ENCODE results near the gene CENPP.

DNA sequence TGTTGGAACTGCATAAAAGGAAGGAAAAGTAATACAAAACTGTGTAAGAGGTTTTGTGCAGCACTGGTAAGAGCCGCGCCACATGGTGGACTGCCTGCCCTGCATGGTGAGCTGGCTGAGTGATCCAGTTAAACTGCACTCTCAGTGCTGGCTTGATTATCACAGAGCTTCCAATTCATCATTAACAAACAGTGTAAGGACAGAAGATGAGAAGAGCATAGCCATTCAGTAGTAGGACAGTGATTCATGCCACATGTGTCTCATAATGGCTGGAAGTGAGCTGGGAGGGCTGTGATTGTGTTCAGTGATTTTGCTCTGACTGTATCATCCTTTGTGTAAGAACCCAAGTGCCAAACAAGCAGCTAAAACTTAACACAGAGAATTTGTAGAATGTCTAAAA is 142.5 kb downstream of the CENPP start:
- TF ChIP-seq, protein P1, sequence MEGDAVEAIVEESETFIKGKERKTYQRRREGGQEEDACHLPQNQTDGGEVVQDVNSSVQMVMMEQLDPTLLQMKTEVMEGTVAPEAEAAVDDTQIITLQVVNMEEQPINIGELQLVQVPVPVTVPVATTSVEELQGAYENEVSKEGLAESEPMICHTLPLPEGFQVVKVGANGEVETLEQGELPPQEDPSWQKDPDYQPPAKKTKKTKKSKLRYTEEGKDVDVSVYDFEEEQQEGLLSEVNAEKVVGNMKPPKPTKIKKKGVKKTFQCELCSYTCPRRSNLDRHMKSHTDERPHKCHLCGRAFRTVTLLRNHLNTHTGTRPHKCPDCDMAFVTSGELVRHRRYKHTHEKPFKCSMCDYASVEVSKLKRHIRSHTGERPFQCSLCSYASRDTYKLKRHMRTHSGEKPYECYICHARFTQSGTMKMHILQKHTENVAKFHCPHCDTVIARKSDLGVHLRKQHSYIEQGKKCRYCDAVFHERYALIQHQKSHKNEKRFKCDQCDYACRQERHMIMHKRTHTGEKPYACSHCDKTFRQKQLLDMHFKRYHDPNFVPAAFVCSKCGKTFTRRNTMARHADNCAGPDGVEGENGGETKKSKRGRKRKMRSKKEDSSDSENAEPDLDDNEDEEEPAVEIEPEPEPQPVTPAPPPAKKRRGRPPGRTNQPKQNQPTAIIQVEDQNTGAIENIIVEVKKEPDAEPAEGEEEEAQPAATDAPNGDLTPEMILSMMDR (IDR thresholded peaks at IDR 0.05), result no peak
- no peak for TF ChIP-seq POLR2A (IDR thresholded peaks at IDR 0.05)
